ENCODE measurements around the gene KCNMA1.

KCNMA1 gene

DNA sequence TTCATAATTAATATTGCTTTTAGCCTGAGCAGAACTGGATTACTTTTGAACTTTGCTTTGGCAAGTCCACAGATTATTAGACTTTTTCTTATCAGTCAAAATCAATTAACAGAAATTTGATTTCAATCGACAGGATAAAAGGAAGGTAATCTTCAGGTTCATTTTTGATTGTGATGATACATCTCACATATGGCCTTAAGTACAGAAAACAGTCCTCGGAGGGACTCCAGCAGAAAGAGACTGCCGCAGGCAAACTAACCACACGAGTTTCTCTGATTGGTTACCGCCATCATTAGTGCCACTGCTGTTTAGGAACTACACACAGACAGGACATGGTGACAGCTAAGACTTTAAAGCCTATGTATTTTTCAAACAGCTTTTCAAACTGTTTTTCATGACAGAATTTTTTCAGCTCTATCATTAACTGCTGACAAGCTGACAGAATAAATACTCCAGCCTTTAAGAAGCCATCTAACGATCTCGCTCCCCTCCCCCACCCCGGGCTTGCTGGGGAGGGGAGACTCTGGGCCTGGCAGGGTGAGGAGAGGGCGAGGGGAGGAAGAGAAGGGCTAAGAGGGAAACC lies 668.2 kb downstream of the KCNMA1 start:
- H3K79me1 ChIP-seq (replicated peaks; ENCODE audit: low read length, poor library complexity, severe bottlenecking), result no peaks in the 10 kb centered on the region
- H2BK5ac ChIP-seq (ENCODE audit: low read depth, low read length, poor library complexity, severe bottlenecking), result no peak overlapping the region
- H2BK15ac ChIP-seq (ENCODE audit: low read depth, poor library complexity, severe bottlenecking), result no peak overlapping the region
- no peak overlapping the region for H3K4ac ChIP-seq (ENCODE audit: low read depth in 1 of 2, low read length in 2 of 2)
- DNase-seq, result no peak
- H3K23ac ChIP-seq (ENCODE audit: low read length in 2 of 2), result no peak overlapping the region
- H3K4me3 ChIP-seq (ENCODE audit: insufficient read depth in 1 of 2, low read depth in 1 of 2, low read length in 2 of 2), result no peak overlapping the region
- H3K27me3 ChIP-seq (ENCODE audit: control insufficient read depth in 1 of 2, insufficient read depth in 1 of 2, low read length in 2 of 2), result no peaks in the 10 kb centered on the region
- H4K91ac ChIP-seq (ENCODE audit: low read length), result no peak overlapping the region
- no peak overlapping the region for H4K8ac ChIP-seq (ENCODE audit: low read length)
- WGBS, result 93% methylated on average over 8 of the region's 9 CpGs
- no peak overlapping the region for H2BK12ac ChIP-seq (ENCODE audit: low read length in 2 of 2)
- H3K4me1 ChIP-seq (ENCODE audit: control insufficient read depth, insufficient read depth, low read depth, low read length), result no peaks in the 10 kb centered on the region
- H3K9me3 ChIP-seq (ENCODE audit: control insufficient read depth, low read length), result no peaks in the 10 kb centered on the region
- peaks cover 0 to 3% of the 10 kb centered on the region in 2 experiments for H3K36me3 ChIP-seq (ENCODE audit: control insufficient read depth in 1 of 2, insufficient read depth in 2 of 2, low read depth in 1 of 2, low read length in 2 of 2)
- no peak overlapping the region for H2AK5ac ChIP-seq (ENCODE audit: low read length, severe bottlenecking)
- H2BK120ac ChIP-seq (ENCODE audit: low read depth, low read length), result no peak overlapping the region
- H2AFZ ChIP-seq (ENCODE audit: low read depth, low read length), result no peak overlapping the region
- H3K18ac ChIP-seq (ENCODE audit: low read depth in 1 of 2, low read length in 2 of 2), result no peak overlapping the region
- H3K9ac ChIP-seq (ENCODE audit: low read length), result no peak overlapping the region
- no peak overlapping the region for H3K4me2 ChIP-seq (ENCODE audit: low read length, poor library complexity, severe bottlenecking)
- H3K27ac ChIP-seq (ENCODE audit: low read length, poor library complexity, severe bottlenecking), result no peak overlapping the region
- no peak overlapping the region for H3K14ac ChIP-seq (ENCODE audit: low read length in 2 of 2)

DNA sequence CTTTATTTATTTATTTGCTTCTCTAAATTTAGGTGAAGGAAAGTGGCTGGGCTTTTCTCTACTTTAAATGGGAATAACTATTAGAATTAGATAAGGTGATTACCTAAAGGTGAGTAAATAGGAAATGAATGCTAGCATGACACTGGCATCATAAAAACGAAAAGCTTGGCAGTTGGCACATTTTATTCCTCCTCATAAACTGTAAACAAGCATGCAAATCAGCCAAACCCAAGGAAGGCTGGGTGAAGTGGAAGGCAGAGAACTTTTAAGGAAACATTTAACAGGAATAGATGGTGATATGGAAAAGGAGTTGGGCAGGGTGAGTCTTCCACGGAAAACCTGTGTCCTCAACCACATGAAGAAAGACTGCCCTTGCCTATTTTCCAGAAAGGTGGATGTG lies 669.1 kb downstream of the KCNMA1 start:
- H3K4me2 ChIP-seq (ENCODE audit: low read length, poor library complexity, severe bottlenecking), result no peak overlapping the region
- no peak overlapping the region for H3K4me3 ChIP-seq (ENCODE audit: insufficient read depth in 1 of 2, low read depth in 1 of 2, low read length in 2 of 2)
- no peak overlapping the region for H3K27ac ChIP-seq (ENCODE audit: low read length, poor library complexity, severe bottlenecking)
- no peak overlapping the region for H2AK5ac ChIP-seq (ENCODE audit: low read length, severe bottlenecking)
- H3K4me1 ChIP-seq (ENCODE audit: control insufficient read depth, insufficient read depth, low read depth, low read length), result no peaks in the 10 kb centered on the region
- H3K9me3 ChIP-seq (ENCODE audit: control insufficient read depth, low read length), result no peaks in the 10 kb centered on the region
- no peak overlapping the region for H3K18ac ChIP-seq (ENCODE audit: low read depth in 1 of 2, low read length in 2 of 2)
- H3K23ac ChIP-seq (ENCODE audit: low read length in 2 of 2), result no peak overlapping the region
- no peak overlapping the region for H2AFZ ChIP-seq (ENCODE audit: low read depth, low read length)
- no peak overlapping the region for H2BK5ac ChIP-seq (ENCODE audit: low read depth, low read length, poor library complexity, severe bottlenecking)
- no peaks in the 10 kb centered on the region for H3K27me3 ChIP-seq (ENCODE audit: control insufficient read depth in 1 of 2, insufficient read depth in 1 of 2, low read length in 2 of 2)
- 100% methylated on average over 2 of the region's 2 CpGs for WGBS
- no peak overlapping the region for H3K9ac ChIP-seq (ENCODE audit: low read length)
- DNase-seq, result no peak
- no peak overlapping the region for H3K4ac ChIP-seq (ENCODE audit: low read depth in 1 of 2, low read length in 2 of 2)
- no peak overlapping the region for H2BK120ac ChIP-seq (ENCODE audit: low read depth, low read length)
- H2BK15ac ChIP-seq (ENCODE audit: low read depth, poor library complexity, severe bottlenecking), result no peak overlapping the region
- H3K79me1 ChIP-seq (replicated peaks; ENCODE audit: low read length, poor library complexity, severe bottlenecking), result no peaks in the 10 kb centered on the region
- no peak overlapping the region for H4K8ac ChIP-seq (ENCODE audit: low read length)
- H3K14ac ChIP-seq (ENCODE audit: low read length in 2 of 2), result no peak overlapping the region
- H2BK12ac ChIP-seq (ENCODE audit: low read length in 2 of 2), result no peak overlapping the region
- no peak overlapping the region for H4K91ac ChIP-seq (ENCODE audit: low read length)
- H3K36me3 ChIP-seq (ENCODE audit: control insufficient read depth in 1 of 2, insufficient read depth in 2 of 2, low read depth in 1 of 2, low read length in 2 of 2), result peaks cover 0 to 3% of the 10 kb centered on the region in 2 experiments

DNA sequence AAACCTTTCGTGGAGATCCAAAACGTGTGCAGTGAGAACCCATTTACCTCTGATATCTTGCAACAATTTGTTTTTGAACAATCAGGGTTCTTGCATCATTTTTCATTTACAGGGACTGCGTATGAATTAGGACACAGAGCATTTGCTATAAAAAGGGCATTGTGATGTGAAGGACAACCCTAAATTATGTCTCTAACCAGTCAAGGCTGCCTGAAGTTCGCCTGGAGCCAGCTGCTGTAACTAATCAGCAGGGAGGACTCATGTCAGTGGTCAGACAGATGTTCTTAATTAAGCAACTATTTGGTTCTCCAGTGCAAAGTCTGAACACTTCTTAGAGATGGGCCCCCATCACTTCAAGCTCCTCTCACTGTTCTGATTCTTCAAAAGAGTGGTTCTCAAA lies 674.8 kb downstream of the KCNMA1 start:
- no peak overlapping the region for H3K27ac ChIP-seq (ENCODE audit: low read length, poor library complexity, severe bottlenecking)
- WGBS, result 93% methylated on average over 4 of the region's 4 CpGs
- no peaks in the 10 kb centered on the region for H3K27me3 ChIP-seq (ENCODE audit: control insufficient read depth in 1 of 2, insufficient read depth in 1 of 2, low read length in 2 of 2)
- H2BK15ac ChIP-seq (ENCODE audit: low read depth, poor library complexity, severe bottlenecking), result no peak overlapping the region
- no peak overlapping the region for H2BK12ac ChIP-seq (ENCODE audit: low read length in 2 of 2)
- no peak overlapping the region for H3K4ac ChIP-seq (ENCODE audit: low read depth in 1 of 2, low read length in 2 of 2)
- no peak overlapping the region for H2BK120ac ChIP-seq (ENCODE audit: low read depth, low read length)
- H4K91ac ChIP-seq (ENCODE audit: low read length), result no peak overlapping the region
- H3K9me3 ChIP-seq (ENCODE audit: control insufficient read depth, low read length), result peaks cover 3% of the 10 kb centered on the region
- H3K4me3 ChIP-seq (ENCODE audit: insufficient read depth in 1 of 2, low read depth in 1 of 2, low read length in 2 of 2), result peak overlapping the region in 1 of 2 experiments; percentile 54
- no peak overlapping the region for H3K4me2 ChIP-seq (ENCODE audit: low read length, poor library complexity, severe bottlenecking)
- no peak for DNase-seq
- H3K23ac ChIP-seq (ENCODE audit: low read length in 2 of 2), result no peak overlapping the region
- no peaks in the 10 kb centered on the region for H3K4me1 ChIP-seq (ENCODE audit: control insufficient read depth, insufficient read depth, low read depth, low read length)
- H2AFZ ChIP-seq (ENCODE audit: low read depth, low read length), result no peak overlapping the region
- H2AK5ac ChIP-seq (ENCODE audit: low read length, severe bottlenecking), result no peak overlapping the region
- H3K36me3 ChIP-seq (ENCODE audit: control insufficient read depth in 1 of 2, insufficient read depth in 2 of 2, low read depth in 1 of 2, low read length in 2 of 2), result no peaks in the 10 kb centered on the region
- no peak overlapping the region for H3K18ac ChIP-seq (ENCODE audit: low read depth in 1 of 2, low read length in 2 of 2)
- H3K79me1 ChIP-seq (replicated peaks; ENCODE audit: low read length, poor library complexity, severe bottlenecking), result no peaks in the 10 kb centered on the region
- no peak overlapping the region for H4K8ac ChIP-seq (ENCODE audit: low read length)
- peak overlapping the region; percentile 15 for H3K9ac ChIP-seq (ENCODE audit: low read length)
- no peak overlapping the region for H3K14ac ChIP-seq (ENCODE audit: low read length in 2 of 2)
- H2BK5ac ChIP-seq (ENCODE audit: low read depth, low read length, poor library complexity, severe bottlenecking), result no peak overlapping the region

DNA sequence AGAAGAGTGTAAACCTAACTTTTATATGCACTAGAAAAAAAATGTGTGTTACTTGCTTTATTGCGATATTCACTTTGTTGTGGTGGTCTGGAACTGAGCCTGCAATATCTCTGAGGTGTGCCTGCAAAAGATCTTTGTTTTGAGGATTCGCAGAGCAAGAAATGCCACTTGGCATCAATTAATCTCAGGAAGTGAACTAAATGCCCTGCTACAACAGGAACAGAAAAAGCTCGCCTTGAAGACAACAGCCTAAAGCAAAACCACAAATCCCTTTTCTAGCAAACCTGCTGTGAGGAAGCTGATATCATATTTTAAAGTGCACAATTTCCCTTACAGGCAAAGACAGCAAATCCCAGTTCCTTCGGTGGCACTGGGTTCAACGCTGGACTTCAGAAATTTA lies 675.8 kb downstream of the KCNMA1 start:
- Histone ChIP-seq H3K27ac (ENCODE audit: low read length, poor library complexity, severe bottlenecking) (no peak overlapping the region), H3K9me3 (ENCODE audit: control insufficient read depth, low read length) (peaks cover 3% of the 10 kb centered on the region), H3K4me3 (ENCODE audit: insufficient read depth in 1 of 2, low read depth in 1 of 2, low read length in 2 of 2) (no peak overlapping the region), H3K79me1 (replicated peaks; ENCODE audit: low read length, poor library complexity, severe bottlenecking) (no peaks in the 10 kb centered on the region), H3K4me1 (ENCODE audit: control insufficient read depth, insufficient read depth, low read depth, low read length) (no peaks in the 10 kb centered on the region), H3K9ac (ENCODE audit: low read length) (no peak overlapping the region), H3K4ac (ENCODE audit: low read depth in 1 of 2, low read length in 2 of 2) (no peak overlapping the region), H3K27me3 (ENCODE audit: control insufficient read depth in 1 of 2, insufficient read depth in 1 of 2, low read length in 2 of 2) (no peaks in the 10 kb centered on the region), H3K4me2 (ENCODE audit: low read length, poor library complexity, severe bottlenecking) (no peak overlapping the region), H2BK120ac (ENCODE audit: low read depth, low read length) (no peak overlapping the region), H2AFZ (ENCODE audit: low read depth, low read length) (no peak overlapping the region), H4K8ac (ENCODE audit: low read length) (no peak overlapping the region), H3K23ac (ENCODE audit: low read length in 2 of 2) (no peak overlapping the region), H3K18ac (ENCODE audit: low read depth in 1 of 2, low read length in 2 of 2) (no peak overlapping the region), H2BK15ac (ENCODE audit: low read depth, poor library complexity, severe bottlenecking) (no peak overlapping the region), H3K36me3 (ENCODE audit: control insufficient read depth in 1 of 2, insufficient read depth in 2 of 2, low read depth in 1 of 2, low read length in 2 of 2) (no peaks in the 10 kb centered on the region), H4K91ac (ENCODE audit: low read length) (no peak overlapping the region), H3K14ac (ENCODE audit: low read length in 2 of 2) (no peak overlapping the region), H2BK5ac (ENCODE audit: low read depth, low read length, poor library complexity, severe bottlenecking) (no peak overlapping the region), H2AK5ac (ENCODE audit: low read length, severe bottlenecking) (no peak overlapping the region), H2BK12ac (ENCODE audit: low read length in 2 of 2) (no peak overlapping the region)
- WGBS, result 97% methylated on average over 4 of the region's 5 CpGs
- DNase-seq, result no peak

All from mesenchymal stem cell (in vitro differentiated cells and primary cell).